Sciatic nerve (tissue), 2 donors: ENCODE data around the gene TRMT44. TPM values are rescaled to one million over a fixed set of nuclear protein-coding genes. Genes with fewer than 3 reads are reported as not detected.

ENCODE experiments used
- ATAC-seq: fragments of 200-7000 bp; cut with Tn5 transposase; one replicate; pipeline ENCODE4 v1.9.1; 2020; ENCODE audit warnings: mild to moderate bottlenecking, moderate library complexity
- DNase-seq: peaks from one replicate; pipeline ENCODE4 v3.0.0-alpha.2; 2020; ENCODE audit warnings: low spot score
- intact Hi-C: fragments of 100-400 bp; cut with DNase I; formaldehyde crosslinking; loops from one replicate; pipeline ENCODE4 v1.14.2; 2022
- total RNA-seq: library from RNA; stranded (reverse); fragmentation: NEBNext Ultra II Directional; extraction: Animal tissue kit (Norgen Biotek cat#: 25700); gene quantifications from one replicate; pipeline ENCODE4 v1.2.1, GENCODE V29; 2021
- donor health status: DM: no; HTN: no; CAD: no.
- donor health status: DM: no; HTN: no; CAD: no.

The TRMT44 gene
- total RNA-seq, 1 donor from 2014 or later, result 28.1 TPM

DNA sequence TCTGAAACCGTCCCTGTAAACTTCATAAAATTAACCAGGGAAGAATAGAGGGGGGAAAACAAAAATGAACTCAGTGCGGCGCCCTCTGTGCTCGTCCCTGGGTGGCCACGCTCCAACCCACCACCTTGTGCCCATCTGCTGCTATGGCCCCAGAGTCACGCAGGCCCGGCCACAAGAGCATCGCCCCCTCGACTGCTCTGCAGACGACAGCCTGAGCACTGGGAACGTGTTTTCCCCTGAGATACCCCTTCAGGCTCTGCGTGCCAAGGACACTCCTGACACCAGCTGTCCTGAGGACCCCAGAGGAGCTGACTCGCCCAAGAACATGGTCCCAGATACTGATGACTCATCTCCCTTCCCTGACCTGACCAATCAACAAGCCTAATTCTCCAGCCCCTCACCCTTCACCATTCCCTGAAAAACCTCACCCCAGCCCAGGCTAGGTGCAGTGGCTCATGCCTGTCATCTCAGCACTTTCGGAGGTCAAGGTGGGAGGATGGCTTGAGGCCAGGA lies 75.5 kb downstream of the TRMT44 start:
- intact Hi-C loops, result no loop called here
- ATAC-seq (no peak), DNase-seq (no peak)

- no peak for DNase-seq
- intact Hi-C loops, result no loop called here
- no peak for ATAC-seq
Observed at GRCh38 chr4:8516996-8517550, 76.5 kb downstream of the TRMT44 start.

- intact Hi-C loops, result no loop called here
- ATAC-seq (peak; percentile 72), DNase-seq (no peak)
Observed at GRCh38 chr4:8517946-8518345, 77.4 kb downstream of the TRMT44 start.

GRCh38 chr4:8522160-8523120 lies 81.9 kb downstream of the TRMT44 start:
- DNase-seq (no peak), ATAC-seq (no peak)
- intact Hi-C loops, result no loop called here

DNA sequence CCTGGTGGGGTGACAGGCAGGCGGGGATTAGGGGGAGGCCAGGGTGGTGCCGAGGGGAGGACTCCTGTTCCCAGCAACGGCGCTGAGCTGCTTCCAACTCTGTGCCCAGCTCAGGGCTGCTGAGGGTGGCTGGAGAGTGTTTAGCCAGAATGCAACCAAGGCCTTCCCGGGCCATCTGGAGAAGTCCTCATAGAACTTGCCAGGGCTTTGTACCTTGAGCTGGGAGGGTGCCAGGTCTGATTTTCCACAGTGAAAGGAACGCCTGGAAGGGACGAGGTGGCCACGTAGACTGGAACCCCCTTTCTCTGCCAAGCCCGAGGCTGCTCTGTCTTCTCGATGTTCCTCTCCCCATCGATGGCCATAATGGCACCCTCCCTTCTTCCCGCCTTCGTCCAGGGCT lies 82.6 kb downstream of the TRMT44 start:
- DNase-seq (no peak), ATAC-seq (no peak)
- intact Hi-C loops, result no loop called here

DNA sequence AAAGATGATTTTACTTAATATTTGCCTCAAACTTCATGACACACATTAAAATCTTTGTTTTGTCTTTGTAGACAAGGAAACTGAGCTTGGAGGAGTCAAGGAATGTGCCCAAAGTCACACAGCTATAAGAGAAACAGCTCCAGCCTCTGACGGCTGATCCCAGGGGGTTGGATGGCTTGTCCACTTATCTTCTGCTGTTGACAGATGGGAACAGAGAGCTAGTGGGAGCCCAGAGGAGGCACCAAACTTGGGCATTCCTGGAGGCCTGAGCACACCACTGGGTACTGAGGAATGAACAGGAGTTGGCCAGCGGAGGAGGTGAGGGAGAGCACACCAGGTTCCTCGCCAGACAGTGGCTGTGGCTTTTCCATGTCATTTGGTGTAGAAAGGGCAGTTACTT lies 83.2 kb downstream of the TRMT44 start:
- ATAC-seq, result no peak

GRCh38 chr4:8524595-8525382 lies 84.2 kb downstream of the TRMT44 start:
- ATAC-seq, result no peak
- no peak for DNase-seq
- intact Hi-C loops, result no loop called here

More for the DNA sequence above, 83.2 kb downstream of the TRMT44 start:
- DNase-seq, result no peak
- intact Hi-C loops, result no loop called here

- ATAC-seq (peak; percentile 76), DNase-seq (no peak)
- intact Hi-C loops, result no loop called here
Observed at GRCh38 chr4:8525383-8526120, 85.0 kb downstream of the TRMT44 start.

Other genes starting within 250 kb of the TRMT44 start
- 52.2 TPM for gene SH3TC1, start 241.5 kb upstream of the TRMT44 start, total RNA-seq
- gene HTRA3, start 171.0 kb upstream of the TRMT44 start, total RNA-seq, result 23.7 TPM
- 27.8 TPM for gene ACOX3, start 54 bp upstream of the TRMT44 start, total RNA-seq
- gene GPR78, start 139.6 kb downstream of the TRMT44 start, total RNA-seq, result 0.58 TPM
- gene CPZ, start 152.0 kb downstream of the TRMT44 start, total RNA-seq, result 7.0 TPM